Liver (tissue), 9 donors: ENCODE measurements around the gene PUS1. TPM values are rescaled to one million over a fixed set of nuclear protein-coding genes. Genes with fewer than 3 reads are reported as not detected.

Experiments
- DNase-seq: peaks from one replicate; pipeline ENCODE4 v3.0.0-alpha.2; 2017; ENCODE audit warnings: low spot score
- H3K27ac ChIP-seq, 2 donors: one replicate each; pipeline ENCODE4 v1.7.0; 2013; ENCODE audit warnings: inconsistent platforms in 2 of 2, low read length in 2 of 2, control low read depth in 1 of 2, low read depth in 1 of 2, mild to moderate bottlenecking in 1 of 2
- H3K27me3 ChIP-seq, 4 donors: one replicate each; pipeline versions ENCODE4 v1.6.1 to v1.7.0; 2013; ENCODE audit warnings: low read length in 3 of 4, inconsistent platforms in 1 of 4, mild to moderate bottlenecking in 1 of 4, moderate library complexity in 1 of 4; ENCODE audit not compliant: control insufficient read depth in 4 of 4, insufficient read depth in 4 of 4
- H3K36me3 ChIP-seq, 4 donors: one replicate each; pipeline versions ENCODE4 v1.6.1 to v1.7.0; 2013; ENCODE audit warnings: low read length in 3 of 4, mild to moderate bottlenecking in 3 of 4, low read depth in 1 of 4, moderate library complexity in 1 of 4; ENCODE audit not compliant: control insufficient read depth in 4 of 4, insufficient read depth in 3 of 4
- H3K4me1 ChIP-seq, 4 donors: one replicate each; pipeline versions ENCODE4 v1.6.1 to v1.7.0; 2013; ENCODE audit warnings: low read length in 3 of 4, mild to moderate bottlenecking in 3 of 4, moderate library complexity in 1 of 4; ENCODE audit not compliant: control insufficient read depth in 4 of 4, insufficient read depth in 4 of 4
- H3K4me3 ChIP-seq, 3 donors: one replicate each; pipeline versions ENCODE4 v1.6.1 to v1.7.0; 2013; ENCODE audit warnings: low read length in 3 of 3, control low read depth in 1 of 3, low read depth in 1 of 3, mild to moderate bottlenecking in 1 of 3
- H3K9ac ChIP-seq, 2 donors: one replicate each; pipeline ENCODE4 v1.7.0; 2013; ENCODE audit warnings: low read length in 2 of 2, mild to moderate bottlenecking in 2 of 2, moderate library complexity in 2 of 2, control low read depth in 1 of 2, low read depth in 1 of 2
- H3K9me3 ChIP-seq, 4 donors: one replicate each; pipeline versions ENCODE4 v1.6.1 to v1.7.0; 2013; ENCODE audit warnings: low read length in 3 of 4; ENCODE audit not compliant: control insufficient read depth in 4 of 4
- CTCF ChIP-seq: fragments of 150-350 bp; IDR thresholded peaks from 2 replicates; pipeline ENCODE4 v1.5.1; 2017; ENCODE audit warnings: improper control_type of control experiment, low read depth, low read length; ENCODE audit not compliant: missing input control
- EGR1 ChIP-seq, 2 donors: IDR thresholded peaks; 2 replicates each; pipeline ENCODE4 v1.6.1; 2016 to 2018; ENCODE audit warnings: antibody characterized with exemption in 2 of 2, low read depth in 2 of 2
- FOXA1 ChIP-seq: IDR thresholded peaks from 2 replicates; pipeline ENCODE4 v1.6.1; 2016; ENCODE audit warnings: antibody characterized with exemption
- FOXA2 ChIP-seq: IDR thresholded peaks from 2 replicates; pipeline ENCODE4 v1.6.1; 2016; ENCODE audit warnings: antibody characterized with exemption
- GABPA ChIP-seq, 2 donors: IDR thresholded peaks in 1 of 2; conservative IDR thresholded peaks in 1 of 2; 2 replicates each; pipeline ENCODE4 v1.6.1; 2016; ENCODE audit warnings: antibody characterized with exemption in 2 of 2, mild to moderate bottlenecking in 1 of 2, moderate library complexity in 1 of 2
- HNF4A ChIP-seq, 2 donors: conservative IDR thresholded peaks; 2 replicates each; pipeline ENCODE4 v1.6.1; 2016; ENCODE audit warnings: antibody characterized with exemption in 2 of 2, mild to moderate bottlenecking in 2 of 2
- HNF4G ChIP-seq: IDR thresholded peaks from 2 replicates; pipeline ENCODE4 v1.6.1; 2016; ENCODE audit warnings: antibody characterized with exemption
- JUND ChIP-seq, 2 donors: IDR thresholded peaks; 2 replicates each; pipeline ENCODE4 v1.6.1; 2016; ENCODE audit warnings: antibody characterized with exemption in 2 of 2
- MAX ChIP-seq: IDR thresholded peaks from 2 replicates; pipeline ENCODE4 v1.6.1; 2016; ENCODE audit warnings: antibody characterized with exemption
- NR2F2 ChIP-seq: IDR thresholded peaks from 2 replicates; pipeline ENCODE4 v1.6.1; 2016; ENCODE audit warnings: antibody characterized with exemption
- RAD21 ChIP-seq, 2 donors: IDR thresholded peaks; 2 replicates each; pipeline ENCODE4 v1.6.1; 2016; ENCODE audit warnings: antibody characterized with exemption in 2 of 2, mild to moderate bottlenecking in 2 of 2
- REST ChIP-seq: IDR thresholded peaks from 2 replicates; pipeline ENCODE4 v1.6.1; 2016; ENCODE audit warnings: antibody characterized with exemption, mild to moderate bottlenecking
- RXRA ChIP-seq, 2 donors: IDR thresholded peaks; 2 replicates each; pipeline ENCODE4 v1.6.1; 2017 to 2018; ENCODE audit warnings: antibody characterized with exemption in 2 of 2, mild to moderate bottlenecking in 1 of 2
- SP1 ChIP-seq: IDR thresholded peaks from 2 replicates; pipeline ENCODE4 v1.6.1; 2018; ENCODE audit warnings: antibody characterized with exemption, mild to moderate bottlenecking
- TAF1 ChIP-seq: conservative IDR thresholded peaks from 2 replicates; pipeline ENCODE4 v1.6.1; 2016; ENCODE audit warnings: antibody characterized with exemption, mild to moderate bottlenecking
- YY1 ChIP-seq: IDR thresholded peaks from 2 replicates; pipeline ENCODE4 v1.6.1; 2016; ENCODE audit warnings: antibody characterized with exemption, mild to moderate bottlenecking
- ZBTB33 ChIP-seq: IDR thresholded peaks from 2 replicates; pipeline ENCODE4 v1.6.1; 2016; ENCODE audit warnings: antibody characterized with exemption
- WGBS: extraction: QIAGEN DNeasy Blood & Tissue Kit; methylation state at CpG from one replicate; pipeline ENCODE4 v1.1.7; 2013; 5-methylcytosine and 5-hydroxymethylcytosine counted together
- polyA plus RNA-seq, 2 donors: library from polyadenylated mRNA; stranded (reverse) in 1 of 2; unstranded in 1 of 2; fragments of 200-250 nt in 1 of 2; fragments of >200 nt in 1 of 2; fragmentation: Nextera tagmentation in 1 of 2; extraction: Ambion mirVana in 1 of 2; gene quantifications; one replicate each; pipeline versions ENCODE4 v1.2.1 to v1.2.3, GENCODE V29; 2013 to 2015
- total RNA-seq, 2 donors: library from RNA; depleted of rRNA; stranded (reverse); fragments of >200 nt; gene quantifications; one replicate each; pipeline ENCODE4 v1.2.3, GENCODE V29; 2014
- TF ChIP-seq, protein P1 (sequence below): IDR thresholded peaks from 2 replicates; pipeline ENCODE4 v1.6.1; 2016; ENCODE audit warnings: antibody characterized with exemption
- donor health status: healthy.
- donor health status: healthy.
- donor health status: healthy.
- donor health status: healthy.
- donor health status: healthy.

Gene PUS1
- total and polyA plus RNA-seq, 4 donors: 6.1 to 24.4 (median 10.7) TPM

- Histone ChIP-seq H3K9me3 (no peaks in the 10 kb centered on the region), H3K9ac (peak overlapping the region; percentile 86 to 100), H3K4me3 (peak overlapping the region; percentile 86 to 94 (median 87)), H3K4me1 (peaks cover 5 to 21% (median 13%) of the 10 kb centered on the region in 4 donors), H3K27ac (peak overlapping the region; percentile 95 to 98), H3K27me3 (no peaks in the 10 kb centered on the region), H3K36me3 (peaks cover 0 to 3% (median 0%) of the 10 kb centered on the region in 4 donors)
- DNase-seq: peak; percentile 59
- TF ChIP-seq TAF1 (no peak), HNF4G (no peak), RAD21 (IDR thresholded peaks at IDR 0.05) (no peak), JUND (IDR thresholded peaks at IDR 0.05) (no peak), YY1 (no peak), HNF4A (conservative IDR thresholded peaks at IDR 0.05) (no peak)
- 3% methylated on average over 54 of the region's 54 CpGs for WGBS
Observed at GRCh38 chr12:131894981-131895639, 34.0 kb upstream of the PUS1 start.

- TF ChIP-seq TAF1 (no peak), EGR1 (IDR thresholded peaks at IDR 0.05; ENCODE audit: low read depth in 2 of 2) (peak in 1 of 2 donors; percentile 76)
- peaks cover 5 to 22% (median 13%) of the 10 kb centered on the region in 4 donors for H3K4me1 ChIP-seq
- peak overlapping the region; percentile 86 to 100 for H3K9ac ChIP-seq
- H3K27ac ChIP-seq: peak overlapping the region; percentile 95 to 98
- no peaks in the 10 kb centered on the region for H3K27me3 ChIP-seq
- 1% methylated on average over 12 of the region's 12 CpGs for WGBS
- H3K9me3 ChIP-seq: no peaks in the 10 kb centered on the region
- no peak for DNase-seq
- peak overlapping the region; percentile 86 to 94 (median 87) for H3K4me3 ChIP-seq
- H3K36me3 ChIP-seq: peaks cover 0 to 6% (median 0%) of the 10 kb centered on the region in 4 donors
Observed at GRCh38 chr12:131895640-131896079, 33.4 kb upstream of the PUS1 start.

DNA sequence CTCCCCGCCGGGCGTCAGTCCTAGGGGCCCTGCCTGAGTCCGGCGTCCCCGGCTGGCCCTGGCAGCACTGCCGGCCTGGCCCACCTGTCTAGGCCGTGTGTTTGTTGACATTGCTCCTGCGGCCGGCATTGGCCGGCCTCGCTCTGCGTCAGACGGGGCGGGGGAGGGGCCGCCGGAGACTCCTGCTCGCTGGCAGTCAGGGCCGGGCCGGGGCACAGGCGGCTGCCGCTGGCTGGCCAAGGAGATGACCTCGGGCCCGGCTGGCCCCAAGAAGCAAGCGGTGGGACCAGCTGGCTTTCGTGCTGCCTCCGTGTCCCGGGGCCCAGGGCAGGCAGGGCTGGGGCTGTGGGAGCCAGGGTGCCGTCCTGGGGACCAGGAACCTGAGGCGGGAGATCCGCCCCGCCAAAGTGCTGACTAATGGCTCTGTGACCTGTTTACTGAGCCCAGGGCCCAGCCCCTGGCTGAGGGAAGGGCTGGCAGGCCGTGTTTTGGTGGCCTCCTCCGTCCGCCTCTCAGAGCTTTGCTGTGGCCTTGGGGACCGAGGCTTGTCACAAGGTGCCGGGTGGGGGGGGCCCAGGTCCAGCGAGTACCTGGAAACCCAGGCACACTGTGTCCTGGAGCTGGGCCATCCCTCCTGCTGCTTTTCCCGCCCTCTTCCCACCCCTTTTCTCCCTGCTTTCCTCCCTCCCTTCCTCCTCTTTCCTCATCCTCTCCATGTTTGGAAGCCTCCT, 32.8 kb upstream of the PUS1 start:
- Histone ChIP-seq H3K27me3 (no peaks in the 10 kb centered on the region), H3K4me3 (peak overlapping the region; percentile 86 to 94 (median 87)), H3K36me3 (peaks cover 0 to 6% (median 0%) of the 10 kb centered on the region in 4 donors), H3K4me1 (peaks cover 5 to 22% (median 13%) of the 10 kb centered on the region in 4 donors), H3K9ac (peak overlapping the region; percentile 21 to 100), H3K27ac (peak overlapping the region; percentile 95 to 98), H3K9me3 (no peaks in the 10 kb centered on the region)
- TF ChIP-seq FOXA1 (peak; percentile 71), HNF4A (conservative IDR thresholded peaks at IDR 0.05) (peak; percentile 46 to 69), REST (peak; percentile 60), RXRA (IDR thresholded peaks at IDR 0.05) (peak; percentile 74 to 79), TAF1 (peak; percentile 82), FOXA2 (peak; percentile 80), CTCF (no peak), NR2F2 (peak; percentile 60), EGR1 (IDR thresholded peaks at IDR 0.05; ENCODE audit: low read depth in 2 of 2) (peak in 1 of 2 donors; percentile 35), HNF4G (no peak), SP1 (peak; percentile 80), GABPA (IDR thresholded peaks at IDR 0.05 in 1 of 2, conservative IDR thresholded peaks at IDR 0.05 in 1 of 2) (no peak), YY1 (peak; percentile 84), ZBTB33 (no peak), JUND (IDR thresholded peaks at IDR 0.05) (no peak), MAX (no peak), RAD21 (IDR thresholded peaks at IDR 0.05) (peak in 1 of 2 donors; percentile 14)
- TF ChIP-seq, protein P1, sequence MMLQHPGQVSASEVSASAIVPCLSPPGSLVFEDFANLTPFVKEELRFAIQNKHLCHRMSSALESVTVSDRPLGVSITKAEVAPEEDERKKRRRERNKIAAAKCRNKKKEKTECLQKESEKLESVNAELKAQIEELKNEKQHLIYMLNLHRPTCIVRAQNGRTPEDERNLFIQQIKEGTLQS: no peak
- peak; percentile 93 for DNase-seq
- WGBS: 1% methylated on average over 39 of the region's 39 CpGs
